Measurements from ENCODE around the gene P4HB.

Gene P4HB

DNA sequence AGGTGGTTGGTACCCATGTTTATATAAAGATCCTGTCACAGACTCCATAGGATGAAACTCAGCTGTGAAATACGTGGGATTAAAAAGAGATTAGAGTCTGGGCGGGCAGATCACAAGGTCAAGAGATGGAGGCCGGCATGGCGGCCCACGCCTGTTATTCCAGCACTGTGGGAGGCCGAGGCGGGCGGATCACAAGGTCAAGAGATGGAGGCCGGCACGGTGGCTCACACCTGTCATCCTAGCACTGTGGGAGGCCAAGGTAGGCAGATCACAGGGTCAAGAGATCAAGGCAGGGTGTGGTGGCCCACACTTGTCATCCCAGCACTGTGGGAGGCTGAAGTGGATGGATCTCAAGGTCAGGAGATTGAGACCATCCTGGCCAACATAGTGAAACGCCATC, 35.1 kb upstream of the P4HB start:
- no peak for DNase-seq

DNA sequence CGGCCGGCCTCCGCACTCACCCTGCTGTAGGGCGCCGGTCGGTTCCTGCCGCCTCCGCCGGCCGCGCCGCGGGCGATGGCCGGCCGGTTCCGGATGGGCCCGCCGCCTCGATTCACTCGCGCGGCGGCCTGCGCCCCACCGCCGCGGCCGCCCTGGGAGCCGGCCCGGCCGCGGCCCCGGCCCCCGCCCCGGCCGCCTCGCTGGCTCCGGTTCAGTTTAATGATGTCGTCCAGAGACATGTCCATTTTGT, 30.9 kb upstream of the P4HB start:
- no peak for DNase-seq

DNA sequence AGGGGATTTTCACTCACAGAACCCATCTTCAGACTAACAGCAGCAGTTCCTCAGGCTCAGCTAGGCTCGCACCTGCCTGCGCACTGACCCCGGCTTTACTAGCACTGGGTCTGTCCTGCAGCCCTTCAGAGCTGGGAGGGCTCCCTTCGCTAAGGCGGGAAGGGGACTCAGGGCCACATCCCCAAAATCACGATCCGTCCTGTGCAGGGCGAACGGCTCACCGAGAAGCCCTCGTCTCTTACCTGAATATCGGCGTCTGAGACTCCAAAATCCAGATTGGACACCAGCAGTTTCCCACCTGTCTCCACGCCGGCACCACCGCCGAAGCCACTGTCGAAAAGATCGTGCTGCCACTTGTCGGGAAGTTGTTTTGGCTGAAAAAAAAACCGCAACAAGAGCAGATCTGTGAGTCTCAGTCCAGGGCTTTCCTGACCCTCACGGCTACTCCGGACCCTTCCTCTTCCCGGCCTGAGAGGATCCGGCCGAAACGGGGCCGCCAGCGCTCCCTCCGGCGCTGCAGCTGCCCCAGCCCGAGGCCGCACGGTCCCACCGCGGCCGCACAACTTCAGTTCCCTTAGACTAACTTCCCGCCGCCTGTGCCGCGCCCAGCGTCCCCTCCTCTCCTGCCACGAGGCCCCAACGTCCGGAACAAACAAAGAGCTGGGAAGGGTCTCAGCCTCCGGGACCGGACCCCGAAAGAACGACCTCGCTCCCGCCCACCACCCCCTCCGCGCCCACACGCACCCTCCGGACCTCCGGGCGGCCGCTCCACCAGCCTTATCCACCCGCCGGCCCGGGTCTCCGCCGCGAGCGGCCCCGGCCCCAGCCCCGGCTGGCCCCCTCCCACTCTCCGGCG, 30.3 kb upstream of the P4HB start:
- no peak for DNase-seq

DNA sequence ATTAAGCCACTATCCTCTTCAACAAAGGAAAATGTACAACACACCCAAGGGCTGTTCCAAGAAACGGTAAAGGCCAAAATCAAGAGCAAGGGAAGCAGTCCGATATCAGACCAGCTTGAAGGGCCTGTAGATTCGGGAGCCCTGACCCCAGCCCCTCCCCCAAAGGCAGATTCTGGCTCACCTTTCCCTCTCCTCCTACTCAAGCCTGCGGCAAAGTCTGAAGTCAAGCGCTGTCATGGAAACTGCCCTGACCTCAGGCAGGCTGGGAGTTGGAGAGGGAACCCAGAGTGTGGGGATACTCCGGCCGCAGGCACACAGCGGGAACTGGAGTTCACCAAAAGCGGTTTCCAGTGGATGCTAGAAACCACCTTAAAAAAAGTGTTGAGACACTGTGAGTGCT, 29.3 kb upstream of the P4HB start:
- no peak for DNase-seq

DNA sequence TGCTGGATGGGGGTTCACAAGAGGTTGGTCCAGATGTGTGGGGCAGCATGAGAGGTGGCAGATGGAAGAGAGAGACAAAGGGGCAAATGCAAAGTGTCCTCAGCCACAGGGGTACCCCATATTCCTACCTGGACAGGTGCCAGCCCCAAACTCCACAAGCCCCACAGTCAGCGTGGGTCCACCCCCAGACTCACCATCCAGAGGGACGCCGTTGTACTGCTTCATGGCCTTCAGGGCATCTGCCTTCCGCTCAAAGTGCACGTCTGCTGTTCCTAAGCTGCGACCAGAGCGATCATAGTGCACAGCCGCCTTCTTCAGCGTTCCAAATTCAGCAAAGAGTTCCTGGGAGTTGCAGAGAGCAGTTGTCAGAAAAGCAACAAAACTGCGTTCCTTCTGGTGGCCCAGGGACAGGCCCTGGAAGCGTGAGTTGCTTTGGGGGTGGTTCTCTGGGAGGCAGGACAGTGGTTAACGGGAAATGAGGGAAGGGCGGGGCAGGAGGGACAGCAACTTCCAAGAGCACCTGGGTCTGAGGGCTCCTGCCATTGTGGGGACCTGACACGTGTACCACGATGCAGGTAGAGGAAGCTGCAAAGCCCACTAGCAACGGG, 28.8 kb upstream of the P4HB start:
- DNase-seq, result no peak

DNA sequence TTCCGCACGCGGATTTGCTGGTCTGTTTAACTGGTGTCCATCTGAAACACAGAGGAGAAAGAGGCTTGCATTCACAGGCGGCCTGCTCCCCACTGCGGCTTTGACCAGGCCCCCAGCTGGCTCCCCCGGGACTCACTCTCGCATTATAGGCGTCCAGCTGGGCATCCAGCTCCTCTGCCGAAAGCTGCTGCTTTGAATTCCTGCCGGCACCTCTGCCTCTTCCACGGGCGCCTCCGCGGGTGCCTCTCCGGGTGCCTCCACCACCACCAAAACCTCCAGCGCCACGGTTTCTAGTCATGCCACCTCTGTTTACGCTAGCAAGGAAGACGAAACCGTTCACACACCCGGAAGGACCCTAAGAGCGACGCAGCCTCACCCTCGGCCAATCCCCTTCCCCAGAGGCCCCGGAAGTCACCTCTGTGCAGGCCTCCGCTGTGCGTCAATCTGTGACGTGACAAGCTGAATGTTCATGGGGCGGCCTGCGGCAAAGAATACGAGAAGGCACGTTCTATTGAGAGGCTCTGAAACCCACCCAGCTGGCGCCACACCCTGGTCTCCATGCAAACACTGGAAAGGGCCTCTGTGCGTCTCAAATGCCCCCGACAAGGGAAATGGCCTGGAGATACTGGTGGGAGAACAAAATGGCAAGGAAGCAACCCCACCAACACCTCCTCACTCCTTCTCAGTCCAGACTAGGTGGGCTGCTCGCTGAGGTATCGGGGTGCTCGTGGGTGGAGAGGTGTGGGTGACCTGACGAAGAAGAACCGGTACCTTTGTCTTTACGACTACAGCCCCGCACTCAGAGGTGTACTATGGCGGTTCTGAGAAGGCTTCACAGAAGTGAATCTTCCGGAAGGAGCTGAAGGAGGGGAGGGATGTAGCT, 28.0 kb upstream of the P4HB start:
- DNase-seq, result no peak

DNA sequence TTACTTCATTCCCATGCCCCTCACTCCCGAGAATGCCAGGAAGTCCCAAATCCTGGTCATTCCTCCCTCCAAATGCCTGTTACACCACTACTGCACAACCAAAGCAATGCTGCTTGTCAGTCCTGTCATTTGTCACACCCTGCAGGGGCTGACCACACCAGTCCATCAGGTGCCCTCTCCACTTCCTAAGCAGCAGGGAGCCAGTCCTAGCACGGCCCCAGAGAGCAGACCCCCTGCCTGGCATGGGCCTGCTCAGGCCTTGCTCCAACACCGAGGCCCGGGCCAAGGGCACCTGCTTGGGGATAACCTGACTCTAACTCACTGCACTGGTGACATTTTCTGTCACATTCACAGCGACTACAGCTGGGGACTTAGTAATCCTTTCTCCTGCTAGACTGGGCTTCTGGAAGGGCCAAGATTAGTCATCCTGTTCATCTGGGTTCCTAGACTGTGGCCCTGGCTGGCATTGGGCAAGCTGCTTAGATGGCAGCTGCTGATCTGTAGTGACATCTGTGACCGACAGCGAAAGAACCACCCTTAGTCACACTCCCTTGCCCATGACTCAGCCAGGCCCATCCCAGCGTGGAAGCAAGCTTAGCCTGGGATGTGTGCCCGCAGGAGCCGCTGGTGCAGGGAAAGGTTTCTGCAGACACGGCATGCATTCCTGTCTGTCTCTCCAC, 25.7 kb upstream of the P4HB start:
- DNase-seq, result no peak

DNA sequence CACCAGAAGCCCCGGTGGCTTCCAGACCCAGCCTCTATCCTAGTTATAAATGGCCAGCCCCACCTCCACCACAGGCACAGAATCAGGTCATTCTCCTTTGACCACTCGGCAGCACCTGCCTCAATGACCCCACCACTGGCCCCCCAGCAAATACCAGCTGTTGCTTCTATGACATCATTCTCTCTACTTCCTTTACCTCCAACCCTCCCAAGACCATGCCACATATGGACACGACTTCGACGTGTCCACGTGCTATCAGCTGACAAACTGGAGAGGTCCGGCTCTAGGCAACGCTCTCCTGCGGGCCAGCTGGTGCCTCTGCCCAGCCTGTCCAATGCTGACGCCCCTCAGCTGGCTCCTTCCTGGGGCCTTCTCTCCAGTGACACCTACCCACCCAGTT, 25.1 kb upstream of the P4HB start:
- DNase-seq, result no peak

DNA sequence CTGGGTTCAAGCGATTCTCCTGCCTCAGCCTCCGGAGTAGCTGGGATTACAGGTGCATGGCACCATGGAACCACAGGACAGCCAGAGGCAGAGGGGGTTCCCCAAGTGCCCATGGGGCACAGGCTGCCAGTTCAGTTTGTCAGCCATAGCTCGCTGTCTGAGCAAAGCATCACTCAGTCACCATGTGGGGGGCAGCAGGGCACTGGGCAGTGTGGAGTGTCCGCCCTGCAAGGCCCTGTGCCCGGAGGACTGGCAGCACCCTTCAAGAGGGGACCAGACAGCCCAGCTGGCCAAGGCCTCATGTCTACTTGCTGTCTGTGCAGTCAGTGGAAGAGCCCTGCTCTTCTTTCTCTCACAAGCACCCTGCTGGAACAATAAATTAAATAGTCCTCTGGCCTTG, 24.6 kb upstream of the P4HB start:
- DNase-seq, result no peak

DNA sequence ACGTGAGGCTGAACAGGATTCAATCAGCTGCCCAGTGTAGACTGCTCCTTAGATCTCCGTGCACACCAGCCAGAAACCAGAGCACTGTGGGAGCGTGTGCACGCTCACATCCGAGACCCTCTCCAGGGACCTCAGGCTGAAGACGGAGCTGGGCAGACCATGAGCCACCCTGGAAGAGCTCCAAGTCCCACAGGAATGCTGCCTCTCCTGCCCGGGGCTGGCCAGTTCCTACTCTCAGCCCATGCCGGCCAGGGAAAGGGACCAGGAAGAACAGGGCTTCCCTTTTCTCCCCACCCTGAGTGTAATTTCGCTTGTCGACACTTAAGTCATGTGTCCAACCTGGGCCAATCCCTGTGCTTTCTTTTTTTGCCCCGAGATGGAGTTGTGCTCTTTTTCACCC, 24.2 kb upstream of the P4HB start:
- no peak for DNase-seq

DNA sequence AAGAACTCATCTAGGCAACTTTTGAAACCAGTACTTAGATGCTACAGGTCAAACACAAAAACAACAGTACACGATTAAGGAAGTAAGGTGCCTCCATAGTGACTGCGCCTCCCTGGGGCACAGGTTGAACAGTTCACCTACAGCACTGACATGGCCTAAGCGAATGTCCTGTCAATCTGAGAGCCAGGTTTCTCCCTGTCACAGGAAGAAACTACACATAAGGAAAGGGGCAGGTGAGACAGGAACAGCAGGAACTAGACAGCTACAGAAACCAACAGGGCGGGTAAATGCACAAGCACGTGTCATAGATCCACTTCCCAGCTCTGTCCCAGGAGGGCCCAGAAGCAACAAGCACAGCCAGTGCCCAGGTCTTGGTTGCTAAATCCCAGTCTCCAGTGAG, 18.8 kb upstream of the P4HB start:
- DNase-seq, result no peak

DNA sequence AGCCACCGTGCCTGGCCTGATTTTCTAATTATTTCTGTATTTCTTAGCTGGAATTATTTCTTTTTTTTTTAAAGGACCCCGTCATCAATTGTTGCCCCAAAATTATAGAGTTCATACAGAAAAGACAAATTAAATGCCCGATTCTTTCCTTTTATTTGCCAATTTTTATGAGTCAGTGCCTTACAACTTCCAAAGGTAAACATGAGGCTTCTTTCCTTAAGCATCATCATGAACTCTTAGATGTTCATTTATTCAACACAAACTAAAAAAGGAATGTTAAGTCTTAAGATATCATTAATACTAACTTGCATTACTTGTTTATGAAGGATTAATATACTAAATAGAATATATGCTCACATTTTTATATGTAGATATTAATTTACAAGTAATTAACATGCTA, 18.0 kb upstream of the P4HB start:
- DNase-seq, result no peak

DNA sequence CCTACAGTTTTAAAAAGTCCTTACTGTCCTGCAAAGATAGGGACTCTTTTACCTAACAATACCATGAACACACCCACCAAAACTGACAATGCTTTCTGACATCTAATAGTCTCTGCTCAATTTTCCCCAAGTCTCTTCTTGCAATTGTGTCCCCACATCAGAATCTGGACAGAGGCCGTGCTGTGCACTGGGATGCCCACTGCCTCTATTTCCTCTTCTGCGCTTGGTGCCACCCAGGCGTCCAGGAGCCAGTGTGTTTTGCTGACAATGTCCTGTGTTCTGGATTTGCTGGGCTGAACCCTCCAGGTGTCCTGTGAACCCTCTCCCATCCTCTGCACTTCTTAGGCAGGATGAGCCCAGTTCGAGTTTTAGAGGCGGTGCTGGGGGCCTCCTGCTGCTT, 17.2 kb upstream of the P4HB start:
- DNase-seq, result no peak

DNA sequence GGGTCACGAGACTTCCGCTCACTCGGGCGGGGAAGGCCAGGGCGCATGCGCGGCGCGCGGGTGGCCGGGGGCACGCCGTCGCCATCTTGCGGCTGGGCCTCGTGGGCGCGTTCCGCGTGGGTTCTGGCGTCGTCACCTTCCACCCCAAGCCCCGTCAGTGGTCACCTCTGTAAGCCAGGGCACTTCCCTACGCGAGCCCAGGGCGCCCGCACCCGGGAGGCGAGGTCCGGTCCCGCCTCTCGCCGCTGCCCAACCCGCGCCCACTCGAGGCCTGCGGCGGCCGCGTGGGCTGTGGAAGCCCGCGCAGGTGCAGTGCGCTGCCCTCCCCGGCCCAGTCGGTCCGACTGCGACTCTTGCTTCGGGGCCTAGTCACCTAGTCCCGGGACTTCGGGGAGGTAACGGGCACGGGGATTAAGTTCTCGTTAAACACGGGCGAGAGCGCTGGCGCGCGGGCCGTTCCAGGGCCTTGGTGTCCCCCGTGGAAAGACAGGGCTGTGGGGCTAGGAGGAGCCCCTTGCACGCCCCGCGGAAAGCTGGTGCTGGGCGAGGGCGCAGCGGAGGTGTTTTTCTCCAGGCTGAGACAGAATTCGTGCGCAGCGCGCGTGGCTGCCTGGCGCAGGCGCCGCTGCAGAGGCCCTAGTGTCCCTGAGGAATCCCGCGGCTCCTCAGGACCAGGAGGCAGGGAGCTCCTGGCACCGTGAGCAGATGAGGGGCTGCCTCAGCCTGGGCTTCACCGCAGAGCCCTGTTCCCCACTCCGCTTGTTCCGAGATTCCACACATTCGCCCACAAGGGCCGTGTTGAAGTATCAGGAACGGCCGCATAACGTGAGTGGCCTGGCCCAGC, 11.3 kb upstream of the P4HB start:
- DNase-seq, result peak; percentile 65

DNA sequence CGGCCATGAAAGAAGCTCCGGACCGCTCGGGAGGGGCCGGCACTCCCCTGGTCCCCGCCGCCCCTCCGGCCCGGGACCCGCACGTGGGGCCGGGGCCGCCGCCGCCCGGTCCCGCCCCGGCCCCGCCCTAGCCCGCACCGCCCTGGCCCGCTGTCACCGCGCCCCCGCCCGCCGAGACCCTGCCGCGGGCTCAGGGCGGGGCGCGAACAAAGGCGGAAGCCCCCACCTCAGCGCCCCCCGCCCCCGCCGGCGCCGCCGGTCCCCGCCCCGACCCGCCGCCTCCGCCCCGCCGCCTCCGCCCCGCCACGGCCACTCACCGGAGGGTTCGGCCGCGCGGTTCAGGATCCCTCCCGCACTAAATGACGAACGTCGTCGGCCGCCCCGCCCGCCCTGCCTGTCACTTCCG, 10.6 kb upstream of the P4HB start, which contains the start of gene ARHGDIA:
ARHGDIA (minus strand) TSS at position 357 of the 406 bp plus-strand sequence. CDS start 1,407 bp downstream, outside the sequence.
- no peak for DNase-seq

DNA sequence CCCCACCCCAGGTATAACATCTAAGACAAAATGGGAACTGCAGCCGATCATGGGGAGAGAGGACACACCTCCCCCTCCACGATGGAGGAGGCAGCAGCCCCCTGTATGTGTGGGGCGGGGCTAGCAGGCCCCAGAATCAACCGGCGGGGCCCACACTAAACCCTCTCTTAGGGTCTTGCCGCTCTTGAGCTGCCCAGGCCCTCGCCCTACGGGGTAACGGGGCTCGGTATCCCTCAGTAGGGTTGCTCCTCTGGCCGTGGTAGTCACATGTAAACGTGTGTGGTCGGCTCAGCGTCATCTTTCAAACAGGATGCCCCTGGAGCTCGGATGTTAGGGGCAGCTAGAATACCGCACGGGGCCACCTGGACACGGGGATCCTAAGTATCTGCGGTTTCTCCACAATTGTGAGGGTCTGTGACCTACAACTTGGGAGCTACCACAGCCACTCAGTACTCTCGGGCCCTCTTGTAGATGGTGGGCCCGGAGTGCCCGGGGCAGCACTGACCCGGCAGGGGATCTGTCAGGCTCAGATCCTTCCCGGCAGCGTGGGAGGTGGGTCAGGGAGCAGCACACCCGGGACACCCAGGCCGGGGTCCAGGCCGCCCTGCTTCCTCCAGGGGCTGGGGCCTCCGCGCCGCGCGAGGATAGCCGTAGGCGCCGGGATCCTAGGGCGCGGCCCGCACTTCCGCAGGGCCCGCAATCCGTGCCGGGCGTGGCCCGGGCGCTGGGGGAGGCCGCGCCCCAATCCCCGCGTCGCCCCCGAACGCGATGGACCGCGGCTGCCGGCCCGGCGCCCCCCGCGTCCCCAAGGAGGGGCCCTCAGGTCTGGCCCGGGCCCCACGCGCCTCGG, 10.0 kb upstream of the P4HB start:
- DNase-seq, result no peak

DNA sequence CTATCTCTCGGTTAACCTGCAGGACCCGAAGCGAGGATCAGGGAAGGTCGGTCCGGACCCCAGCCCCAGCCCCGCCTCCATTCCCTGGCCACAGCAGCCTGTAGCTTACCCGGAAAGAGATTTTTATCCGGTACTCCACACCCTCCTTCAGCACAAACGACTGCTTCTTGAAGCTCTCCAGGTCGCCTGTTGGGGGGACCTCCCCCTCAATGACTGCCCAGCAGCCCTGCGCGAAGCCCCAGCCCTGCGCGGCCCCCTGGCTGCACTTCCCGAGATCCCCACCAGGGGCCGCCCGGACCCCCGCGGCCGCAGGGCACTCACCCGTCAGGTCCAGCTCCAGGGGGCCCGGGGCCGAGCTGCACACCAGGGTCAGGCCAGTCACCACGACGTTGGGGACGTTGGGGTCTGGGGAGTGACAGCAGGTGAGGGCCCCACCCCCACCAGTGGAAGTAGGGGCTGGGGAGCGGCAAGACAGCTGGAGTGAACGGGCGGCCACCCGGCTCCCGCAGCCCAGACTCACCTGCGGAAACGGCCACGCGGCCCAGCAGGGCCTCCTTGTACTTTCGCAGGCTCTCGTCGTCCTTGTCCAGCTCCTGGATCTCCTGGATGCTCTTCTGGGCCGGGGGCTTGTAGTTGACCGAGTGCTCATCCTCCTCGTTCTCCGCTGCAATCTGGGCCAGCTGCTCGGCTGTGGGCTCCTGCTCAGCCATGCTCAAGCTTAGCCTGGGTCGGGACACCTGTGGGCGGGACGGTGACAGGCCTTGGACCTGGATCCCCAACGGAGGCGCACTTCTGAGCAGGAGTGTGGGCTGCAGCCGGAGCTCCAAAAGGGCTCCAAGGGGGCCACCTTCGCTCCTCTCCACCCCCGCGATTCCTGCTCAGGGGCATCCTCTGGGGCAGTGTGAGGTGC, 9.1 kb upstream of the P4HB start:
- DNase-seq, result no peak

DNA sequence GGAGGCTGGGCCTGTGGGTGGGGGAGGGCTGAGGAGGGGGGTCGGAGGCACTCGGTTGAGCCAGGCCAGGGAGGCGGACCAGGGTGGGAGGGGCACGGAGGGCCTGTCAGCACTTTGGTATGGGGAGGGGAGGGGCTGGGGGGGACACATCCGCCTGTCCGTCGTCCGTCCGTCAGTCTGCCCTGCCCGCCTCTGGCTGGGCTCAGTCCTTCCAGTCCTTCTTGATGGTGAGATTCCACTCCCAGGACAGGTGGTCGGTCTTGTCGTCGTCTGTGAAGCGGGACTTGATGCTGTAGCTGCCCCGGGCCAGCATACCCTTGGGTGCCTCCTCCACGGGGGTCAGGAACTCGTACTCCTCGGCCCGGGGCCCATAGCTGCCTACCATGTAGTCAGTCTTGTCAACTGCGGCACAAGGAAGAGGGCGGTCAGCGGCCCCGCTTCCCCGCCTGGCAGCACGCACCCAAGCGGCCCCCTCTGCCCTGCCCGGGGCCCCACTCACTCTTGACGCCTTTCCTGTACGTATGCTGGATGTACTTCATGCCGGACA, 8.4 kb upstream of the P4HB start:
- no peak for DNase-seq

DNA sequence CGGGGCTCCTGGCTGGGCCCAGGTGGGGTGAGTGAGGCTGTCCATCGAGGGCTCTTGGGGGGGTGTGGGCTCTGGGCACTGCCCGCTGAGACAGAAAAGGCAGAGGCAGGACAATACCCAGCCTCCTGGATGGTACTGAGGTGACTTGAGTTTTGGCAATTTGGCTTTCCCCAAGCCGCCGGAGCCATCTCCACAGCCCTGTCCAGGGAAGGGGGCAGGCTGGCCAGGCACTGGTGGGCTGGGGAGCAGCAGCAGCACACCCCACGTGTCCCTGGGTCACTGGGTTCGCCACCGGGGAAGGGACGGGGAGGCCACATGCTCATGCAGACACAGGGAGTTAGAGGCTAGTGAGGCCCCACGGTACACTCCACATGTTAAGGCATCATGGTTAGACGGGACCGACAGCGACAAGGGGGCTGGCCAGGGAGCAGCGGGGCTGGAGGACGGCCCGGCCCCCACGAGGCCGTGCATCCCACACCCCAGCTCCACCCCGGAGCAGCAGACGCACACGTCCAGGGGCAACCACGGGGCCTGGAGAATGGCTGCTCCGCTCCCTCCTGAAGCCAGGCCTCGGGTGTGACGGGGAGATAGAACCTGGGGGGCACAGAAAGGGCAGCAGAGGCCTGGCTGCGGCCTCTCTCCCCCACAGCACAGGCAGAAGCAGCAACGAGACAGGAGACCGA, 7.8 kb upstream of the P4HB start:
- DNase-seq, result no peak

Measured in NCI-H1105 treated with DMSO at 0.1 percent for 48 hours (cell line).